IPS DF 4.7 (cell line): ENCODE measurements around the gene ZNF416.

ENCODE experiments used
- DNase-seq: peaks from one replicate; pipeline ENCODE4 v3.0.0-alpha.2; 2013; ENCODE audit warnings: low spot score; ENCODE audit errors: extremely low read depth

The ZNF416 gene

GRCh38 chr19:57578487-57579205 is at the start of gene ZNF416:
ZNF416 (minus strand) TSS chr19:57578911; CDS start chr19:57578704, 207 bp downstream.
- peak; percentile 99 for DNase-seq

- DNase-seq: no peak
These were observed 44.4 kb upstream of the ZNF416 start for GRCh38 chr19:57623091-57623490.

- DNase-seq: no peak
These were observed 42.1 kb upstream of the ZNF416 start for GRCh38 chr19:57620673-57621348.

DNA sequence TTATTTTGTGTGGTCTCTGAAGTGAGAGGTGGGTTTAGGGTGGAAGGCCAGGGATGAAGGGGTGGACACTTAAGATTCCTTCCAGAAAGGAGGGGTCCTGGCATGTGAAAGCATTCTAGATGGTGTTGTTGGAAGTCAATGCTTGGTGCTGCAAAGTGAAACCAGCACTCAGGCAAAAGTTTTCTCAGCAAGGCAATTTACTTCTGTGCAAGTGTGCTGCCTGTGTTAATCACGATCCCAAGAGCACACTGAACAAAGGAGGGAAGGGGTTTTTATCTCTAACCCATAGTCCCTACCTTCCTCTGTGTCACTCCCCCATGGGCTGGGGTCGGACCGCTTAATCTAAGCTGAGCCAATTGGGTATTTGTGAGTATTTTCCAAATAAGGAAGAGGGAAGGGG is 36.6 kb upstream of the ZNF416 start:
- DNase-seq: no peak

GRCh38 chr19:57613941-57614743 is 35.4 kb upstream of the ZNF416 start, which contains the start of gene ZNF134:
ZNF134 (plus strand) TSS chr19:57614242; CDS start chr19:57619469, 5,227 bp downstream.
- DNase-seq: peak; percentile 46

DNA sequence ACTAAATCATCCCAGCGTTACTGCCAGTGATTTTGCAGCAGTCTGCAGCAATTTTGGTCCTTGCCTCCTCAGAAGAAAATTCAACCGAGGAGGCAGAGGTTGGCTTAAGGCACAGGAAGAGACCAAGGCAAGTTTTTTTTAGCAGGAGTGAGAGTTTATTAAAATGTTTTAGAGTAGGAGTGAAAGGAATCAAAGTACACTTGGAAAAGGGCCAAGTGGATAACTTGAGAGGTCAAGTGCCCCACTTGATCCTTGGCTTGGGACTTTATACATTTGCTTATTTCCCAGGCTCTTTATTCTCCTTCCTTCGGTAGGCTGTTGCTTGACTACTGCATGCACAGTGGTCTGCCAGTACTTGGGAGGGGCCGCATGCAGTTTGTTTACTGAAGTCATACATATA is 32.4 kb upstream of the ZNF416 start:
- no peak for DNase-seq

GRCh38 chr19:57606931-57607330 is 28.2 kb upstream of the ZNF416 start:
- DNase-seq: no peak

- peak; percentile 79 for DNase-seq
These were observed 21.2 kb upstream of the ZNF416 start, which contains the start of gene ZNF530 for GRCh38 chr19:57599761-57600383. ZNF530 (plus strand) TSS chr19:57599885; CDS start chr19:57604346, 4,461 bp downstream.

- no peak for DNase-seq
These were observed 20.7 kb upstream of the ZNF416 start for GRCh38 chr19:57599377-57599760.

DNA sequence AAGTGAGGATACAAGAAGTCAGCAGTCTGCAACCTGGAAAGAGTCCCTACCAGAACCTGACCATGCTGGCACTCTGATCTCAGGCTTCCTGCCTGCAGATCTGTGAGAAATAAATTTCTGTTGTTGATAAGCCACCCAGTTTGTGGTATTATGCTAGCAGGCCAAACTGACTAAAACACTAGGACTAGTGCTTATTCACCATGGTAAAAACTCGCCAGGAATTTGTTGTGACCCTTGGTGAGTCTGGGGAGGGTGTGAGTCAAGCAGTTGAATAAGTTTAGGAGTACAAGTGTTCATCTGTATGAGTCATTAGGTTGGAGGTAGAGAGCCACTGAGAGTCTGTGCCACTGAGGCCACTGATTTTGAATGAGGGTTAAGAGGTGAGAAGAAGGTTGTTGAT is 8.8 kb upstream of the ZNF416 start:
- DNase-seq: no peak

DNA sequence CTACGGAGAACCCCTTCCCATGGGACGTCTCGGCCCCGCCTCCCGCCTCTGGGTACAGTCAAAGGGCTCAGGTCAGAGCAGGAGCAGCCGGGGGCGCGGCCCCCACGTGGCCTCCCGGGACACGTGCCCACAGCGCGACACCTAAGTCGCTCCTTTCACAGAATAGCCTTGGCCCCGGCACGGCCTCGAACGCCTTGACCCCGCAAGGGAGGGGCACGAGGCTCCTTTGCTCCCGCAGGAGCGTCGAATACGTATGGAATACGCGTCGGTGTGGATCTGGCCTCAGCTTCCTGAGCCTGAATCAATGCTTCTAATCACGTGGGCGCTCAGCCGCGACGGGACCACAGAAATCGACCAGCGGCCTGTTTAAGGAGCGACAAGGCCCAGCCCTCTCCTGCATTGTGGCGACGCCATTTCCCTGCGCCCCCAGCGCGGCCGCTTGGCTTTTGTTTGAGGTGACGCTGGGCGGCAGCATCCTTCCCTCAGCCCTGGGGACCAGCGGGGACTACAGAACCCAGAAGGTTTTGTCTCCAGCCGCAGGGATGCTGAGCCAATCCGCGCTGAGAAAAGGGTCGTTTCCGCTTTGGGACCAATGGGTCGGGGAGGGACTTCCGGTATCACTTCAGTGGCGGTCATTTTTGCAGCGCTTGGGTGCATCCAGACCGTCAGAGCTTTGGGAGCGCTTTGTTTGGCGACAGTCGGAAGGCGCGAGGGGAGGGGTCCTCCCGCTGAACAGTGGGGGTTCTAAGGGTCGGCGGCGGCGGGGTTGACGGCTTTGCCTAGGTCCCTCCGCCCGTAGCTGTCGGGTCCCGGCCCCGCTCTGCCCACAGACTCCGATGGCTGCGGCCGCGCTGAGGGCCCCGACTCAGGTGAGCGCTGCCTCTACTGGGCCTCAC is 5.1 kb upstream of the ZNF416 start, which contains the start of gene ZIK1:
ZIK1 (plus strand) TSS at position 625 of the 896 bp plus-strand sequence; CDS start at position 837, 212 bp downstream.
- peak; percentile 95 for DNase-seq

DNA sequence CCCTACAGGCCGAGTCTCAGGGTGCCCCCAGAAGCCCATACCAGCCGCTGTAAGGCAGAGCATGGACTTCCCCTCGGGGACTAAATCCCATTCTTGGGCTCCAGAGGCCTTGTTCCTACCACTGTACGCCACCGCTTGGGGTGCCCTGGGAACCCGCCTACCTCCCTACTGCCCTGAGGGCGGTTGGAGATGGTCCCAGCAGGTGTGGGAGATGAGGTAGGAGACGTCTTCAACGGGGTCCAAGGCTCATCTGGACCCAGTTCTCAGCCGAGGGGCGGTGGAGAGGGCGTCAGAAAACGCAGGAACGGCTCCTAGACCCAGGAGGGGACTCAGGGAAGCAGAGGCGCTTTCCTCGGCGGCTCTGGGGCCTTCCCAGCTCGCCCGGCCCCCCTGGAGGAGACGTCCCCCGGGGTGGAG is 4.4 kb upstream of the ZNF416 start:
- DNase-seq: no peak

GRCh38 chr19:57576661-57577060 is 2.0 kb downstream of the ZNF416 start:
- DNase-seq: no peak

DNA sequence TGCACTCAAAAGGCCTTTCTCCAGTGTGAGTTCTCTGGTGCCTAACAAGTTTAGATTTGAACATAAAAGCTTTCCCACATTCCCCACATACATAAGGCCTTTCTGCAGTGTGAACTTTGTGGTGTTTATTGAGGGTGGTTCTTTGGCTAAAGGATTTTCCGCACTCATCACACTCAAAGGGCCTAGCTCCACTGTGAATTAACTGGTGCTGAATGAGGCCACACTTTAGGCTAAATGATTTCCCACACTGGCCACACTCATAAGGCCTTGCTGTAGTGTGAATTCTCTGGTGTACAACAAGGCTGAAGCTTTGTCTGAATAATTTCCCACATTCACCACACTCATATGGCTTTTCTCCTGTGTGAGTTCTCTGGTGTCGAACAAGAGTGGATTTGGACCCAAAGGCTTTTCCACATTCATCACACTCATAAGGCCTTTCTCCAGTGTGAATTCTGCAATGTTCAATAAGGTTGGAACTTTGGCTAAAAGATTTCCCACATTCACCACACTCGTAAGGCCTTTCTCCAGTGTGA is 6.2 kb downstream of the ZNF416 start:
- no peak for DNase-seq

GRCh38 chr19:57570707-57571106 is 8.0 kb downstream of the ZNF416 start:
- DNase-seq: no peak

DNA sequence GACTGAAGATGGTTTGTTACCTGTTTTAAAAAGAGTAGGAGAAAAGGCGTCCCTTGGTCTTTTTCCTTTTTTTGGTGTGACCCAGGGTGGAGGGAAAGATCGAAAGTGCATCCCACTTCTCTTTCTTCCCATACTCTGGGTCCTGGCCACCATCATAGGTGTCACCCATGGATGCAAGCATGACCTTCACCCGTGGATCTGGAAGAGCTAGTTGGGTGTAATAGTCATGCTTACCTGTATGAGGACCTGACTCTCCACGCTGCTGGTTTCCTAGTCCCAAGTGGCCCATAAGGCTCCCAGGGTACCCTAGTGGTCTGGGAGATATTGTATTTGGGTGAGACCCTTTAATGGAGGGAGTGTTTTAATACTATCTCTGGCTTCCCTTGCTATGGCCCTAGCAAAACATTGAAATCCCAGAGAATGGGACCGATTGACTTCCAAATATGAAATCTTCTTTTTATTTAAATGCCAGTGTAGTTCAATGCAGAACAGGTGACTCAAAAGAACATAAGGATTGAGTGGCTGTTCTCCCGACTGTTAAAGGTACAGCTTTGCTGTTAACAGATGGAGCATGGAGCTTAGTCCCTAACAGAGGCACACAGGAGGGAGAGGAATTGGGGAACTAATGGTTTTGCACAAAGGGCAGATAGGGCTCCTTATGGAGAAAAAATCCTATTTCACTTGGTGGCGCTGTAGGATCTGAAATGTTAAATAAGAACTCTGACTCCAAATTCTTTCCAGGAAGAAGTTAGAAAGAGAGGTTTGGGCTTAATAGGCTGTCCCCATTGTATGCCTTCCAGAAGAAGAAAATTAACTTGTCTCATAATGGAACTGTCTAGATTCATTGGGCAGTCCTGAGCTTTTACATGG is 12.1 kb downstream of the ZNF416 start:
- DNase-seq: no peak

- no peak for DNase-seq
These were observed 15.2 kb downstream of the ZNF416 start for GRCh38 chr19:57563547-57563946.

- DNase-seq: no peak
These were observed 18.6 kb downstream of the ZNF416 start for GRCh38 chr19:57560049-57560491.
